ENCODE measurements around the gene ZNF546.
"Not testable (repeated sequence)": the region's sequence is repeated elsewhere in the genome, so short reads cannot be mapped to it uniquely, and the experiment has no call there.

Gene ZNF546

DNA sequence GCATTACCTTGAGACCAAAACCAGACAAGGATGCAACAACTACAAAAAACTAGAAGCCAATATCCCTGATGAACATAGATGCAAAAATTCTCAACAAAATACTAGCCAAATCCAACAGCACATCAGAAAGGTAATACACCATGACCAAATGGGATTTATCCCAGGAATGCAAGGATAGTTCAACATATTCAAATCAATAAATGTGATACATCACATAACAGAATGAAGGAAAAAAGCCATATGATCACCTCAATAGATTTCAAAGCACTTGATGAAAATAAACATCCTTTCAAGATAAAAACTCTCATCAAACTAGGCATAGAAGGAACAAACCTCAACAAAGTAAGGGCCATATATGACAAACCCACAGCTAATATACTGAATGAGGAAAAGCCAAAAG is 10.2 kb upstream of the ZNF546 start:
- no peak for DNase-seq (ENCODE audit: low read depth)

DNA sequence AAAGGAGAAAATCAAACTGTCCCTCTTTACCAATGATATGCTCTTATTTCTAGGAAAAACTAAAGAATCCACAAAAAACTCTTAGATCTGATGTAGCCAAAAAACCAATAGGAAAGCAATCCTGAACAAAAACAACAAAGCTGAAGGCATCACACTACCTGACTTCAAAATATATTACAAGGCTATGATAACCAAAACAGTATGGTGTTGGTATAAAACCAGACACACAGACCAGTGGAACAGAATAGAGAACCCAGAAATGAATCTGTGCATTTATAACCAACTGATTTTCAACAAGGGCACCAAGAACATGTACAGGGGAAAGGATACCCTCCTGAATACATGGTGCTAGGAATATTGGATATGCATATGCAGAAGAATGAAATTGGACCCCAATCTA is 9.7 kb upstream of the ZNF546 start:
- DNase-seq (ENCODE audit: low read depth) = no peak

DNA sequence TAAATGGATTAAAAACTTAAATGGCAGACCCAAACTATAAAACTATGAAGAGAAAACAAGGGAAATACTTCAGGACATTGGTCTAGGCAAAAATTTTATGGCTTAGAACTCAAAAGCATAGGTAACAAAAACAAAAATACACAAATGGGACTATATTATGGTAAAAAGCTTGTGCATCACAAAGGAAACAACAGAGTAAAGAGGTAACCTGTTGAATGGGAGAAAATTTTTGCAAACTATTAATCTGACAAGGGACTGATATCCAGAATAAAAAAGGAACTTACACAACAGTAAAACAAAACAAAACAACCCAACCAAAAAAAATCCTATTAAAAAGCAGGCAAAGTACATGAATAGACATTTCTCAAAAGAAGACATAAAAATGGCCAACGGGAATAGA is 9.3 kb upstream of the ZNF546 start:
- no peak for DNase-seq (ENCODE audit: low read depth)

DNA sequence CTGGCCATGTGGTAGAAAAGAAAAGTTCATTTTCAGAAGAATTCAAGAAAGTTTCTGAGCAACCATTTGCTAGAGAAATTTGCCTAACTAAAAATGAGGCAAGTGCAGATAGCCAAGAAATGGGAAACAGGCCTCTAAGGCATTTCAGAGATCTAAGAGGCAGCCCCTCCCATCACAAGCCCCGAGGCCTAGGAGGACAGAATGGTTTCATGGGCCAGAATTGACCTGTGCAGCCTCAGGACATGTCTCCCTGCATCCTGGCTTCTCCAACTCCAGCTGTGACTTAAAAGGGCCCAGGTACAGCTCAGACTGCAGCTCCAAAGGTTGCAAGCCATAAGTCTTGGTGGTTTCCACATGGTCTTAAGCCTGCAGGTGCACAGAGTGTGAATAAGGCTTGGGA is 3.3 kb upstream of the ZNF546 start:
- no peak for DNase-seq (ENCODE audit: low read depth)

DNA sequence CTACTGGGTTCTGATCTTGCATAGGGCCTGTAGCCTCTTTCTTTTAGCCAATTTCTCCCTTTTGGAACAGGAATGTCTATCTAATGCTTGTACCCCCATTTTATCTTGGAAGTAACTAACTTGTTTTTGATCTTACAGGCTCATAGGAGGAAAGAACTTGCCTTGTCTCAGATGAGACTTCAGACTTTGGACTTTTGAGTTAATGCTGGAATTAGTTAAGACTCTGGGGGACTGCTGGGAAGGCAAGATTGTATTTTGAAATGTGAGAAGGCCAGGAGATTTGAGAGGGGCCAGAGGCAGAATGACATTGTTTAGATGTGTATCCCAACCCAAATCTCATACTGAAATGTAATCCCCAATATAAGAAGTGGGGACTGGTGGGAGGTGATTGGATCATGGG is 2.5 kb upstream of the ZNF546 start:
- DNase-seq (ENCODE audit: low read depth) = no peak

DNA sequence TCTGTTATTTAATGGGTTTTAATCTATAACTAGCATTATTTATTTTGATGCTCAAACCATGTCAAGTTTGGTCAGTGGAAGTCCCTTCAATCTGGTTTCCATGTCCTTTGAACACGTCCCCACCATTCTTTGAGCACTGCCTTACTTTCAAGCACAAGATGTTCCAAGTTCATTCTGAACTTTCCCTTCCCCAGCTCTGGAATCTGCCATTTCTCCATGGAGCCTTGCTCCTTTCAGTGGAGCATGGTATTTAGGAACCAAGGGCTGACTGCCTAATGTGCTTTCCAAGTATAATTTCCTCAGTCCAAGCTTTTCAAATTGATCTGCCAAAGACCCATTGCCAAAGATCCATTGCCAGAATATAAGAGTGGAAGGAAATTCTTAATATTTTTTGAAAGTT is 1.1 kb upstream of the ZNF546 start:
- no peak for DNase-seq (ENCODE audit: low read depth)

- DNase-seq (ENCODE audit: low read depth) = peak; percentile 4
Measured at GRCh38 chr19:39996218-39996810, 546 bp upstream of the ZNF546 start.

DNA sequence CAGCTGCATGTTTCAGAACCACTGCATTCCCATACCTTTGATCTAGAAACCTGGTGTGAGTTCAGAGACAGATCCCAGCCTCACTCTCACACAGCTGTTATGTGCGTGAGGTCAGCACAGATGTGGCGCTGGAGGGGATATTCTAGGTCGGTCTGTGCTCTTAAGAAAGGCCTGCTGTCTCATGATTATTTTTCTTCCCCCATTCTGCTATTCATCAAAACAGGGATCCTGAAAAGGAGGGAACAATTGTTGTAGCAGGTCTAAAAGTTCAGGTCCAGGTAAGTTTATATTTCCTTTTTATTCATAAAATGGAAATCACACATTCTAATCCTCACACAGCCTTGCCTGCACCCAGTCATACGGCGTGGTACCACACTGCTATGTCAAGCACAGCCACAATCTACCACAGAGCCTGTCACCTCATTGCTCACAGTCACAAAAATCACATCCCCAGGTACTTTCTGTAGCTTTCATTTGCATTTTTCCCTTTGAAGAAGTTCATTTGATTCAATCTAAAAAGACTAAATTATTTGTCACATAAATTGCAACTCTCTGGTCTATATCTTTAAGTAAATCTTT is 867 bp downstream of the ZNF546 start:
- no peak for DNase-seq (ENCODE audit: low read depth)

GRCh38 chr19:39998501-39998900 is 1.6 kb downstream of the ZNF546 start:
- DNase-seq (ENCODE audit: low read depth) = no peak

DNA sequence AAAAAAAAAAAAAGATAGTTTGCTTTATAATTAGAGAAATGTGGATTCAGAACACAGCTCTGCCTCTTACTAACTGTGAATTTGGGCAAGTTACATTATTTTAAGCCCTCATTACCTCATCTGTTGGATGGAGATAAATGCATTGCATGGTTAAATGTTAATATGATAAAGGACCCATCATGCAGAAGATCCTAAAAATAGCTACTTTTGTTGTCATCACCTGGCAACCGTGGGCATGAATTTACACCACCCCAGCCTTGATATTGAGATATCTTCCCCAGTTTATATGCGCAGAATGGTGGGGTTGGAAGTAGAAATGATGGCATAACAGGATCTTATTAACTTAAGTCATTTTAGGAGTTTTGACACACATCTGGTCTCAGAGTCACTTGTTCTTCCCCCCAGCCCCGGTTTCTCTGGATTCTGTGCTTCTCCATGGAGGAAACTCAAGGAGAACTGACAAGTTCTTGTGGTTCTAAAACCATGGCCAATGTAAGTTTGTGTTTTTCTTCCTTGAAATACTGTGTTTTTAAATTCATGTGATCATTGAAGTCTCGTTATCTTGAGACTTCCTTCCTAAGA is 8.9 kb downstream of the ZNF546 start:
- DNase-seq (ENCODE audit: low read depth) = no peak

- DNase-seq (ENCODE audit: low read depth) = no peak
Measured at GRCh38 chr19:40006273-40006691, 9.4 kb downstream of the ZNF546 start.

GRCh38 chr19:40009674-40010073 is 12.8 kb downstream of the ZNF546 start:
- no peak for DNase-seq (ENCODE audit: low read depth)

DNA sequence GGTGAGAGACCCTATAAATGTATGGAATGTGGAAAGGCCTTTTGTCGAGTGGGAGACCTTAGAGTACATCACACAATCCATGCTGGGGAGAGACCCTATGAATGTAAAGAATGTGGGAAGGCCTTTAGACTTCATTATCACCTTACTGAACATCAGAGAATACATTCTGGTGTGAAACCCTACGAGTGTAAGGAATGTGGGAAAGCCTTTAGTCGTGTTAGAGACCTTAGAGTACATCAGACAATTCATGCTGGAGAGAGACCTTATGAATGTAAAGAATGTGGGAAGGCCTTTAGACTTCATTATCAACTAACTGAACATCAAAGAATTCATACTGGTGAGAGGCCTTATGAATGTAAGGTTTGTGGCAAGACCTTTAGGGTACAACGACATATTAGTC is 17.1 kb downstream of the ZNF546 start:
- DNase-seq (ENCODE audit: low read depth) = no peak

GRCh38 chr19:40023969-40024368 is 27.1 kb downstream of the ZNF546 start:
- DNase-seq (ENCODE audit: low read depth) = no peak

DNA sequence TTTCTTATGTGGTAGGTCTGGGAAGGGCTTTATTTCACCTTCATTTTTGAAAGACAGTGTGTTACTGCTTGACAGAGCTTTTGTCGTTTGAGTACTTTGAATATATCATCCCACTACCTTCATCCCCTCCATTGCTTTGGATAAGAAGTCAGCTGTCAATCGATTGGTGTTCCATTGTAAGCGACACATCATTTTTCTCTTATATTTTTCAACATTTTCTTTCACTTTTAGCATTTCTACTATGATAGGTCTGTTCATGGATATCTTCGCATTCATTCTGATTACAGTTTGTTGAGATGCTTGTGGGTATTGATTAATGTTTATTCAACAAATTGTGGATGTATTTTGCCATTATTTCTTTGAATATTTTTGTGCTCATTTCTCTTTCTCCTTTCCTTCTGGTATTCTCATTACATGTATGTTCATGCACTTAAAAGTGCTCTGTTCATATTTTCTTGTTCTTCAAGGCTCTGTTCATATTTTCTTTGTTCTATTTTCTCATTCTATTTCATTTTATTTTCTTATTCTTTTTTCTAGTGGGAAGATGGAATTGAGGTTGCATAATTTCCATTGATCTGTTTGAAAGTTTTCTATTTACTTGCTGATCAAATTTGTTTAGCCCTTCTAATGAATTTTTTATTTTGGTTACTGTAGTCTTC is 29.2 kb downstream of the ZNF546 start:
- no peak for DNase-seq (ENCODE audit: low read depth)

GRCh38 chr19:40026597-40026970 is 29.7 kb downstream of the ZNF546 start:
- no peak for DNase-seq (ENCODE audit: low read depth)

GRCh38 chr19:40033989-40034560 is 37.2 kb downstream of the ZNF546 start:
- no peak for DNase-seq (ENCODE audit: low read depth)

- no peak for DNase-seq (ENCODE audit: low read depth)
Measured at GRCh38 chr19:40035996-40036395, 39.1 kb downstream of the ZNF546 start.

DNA sequence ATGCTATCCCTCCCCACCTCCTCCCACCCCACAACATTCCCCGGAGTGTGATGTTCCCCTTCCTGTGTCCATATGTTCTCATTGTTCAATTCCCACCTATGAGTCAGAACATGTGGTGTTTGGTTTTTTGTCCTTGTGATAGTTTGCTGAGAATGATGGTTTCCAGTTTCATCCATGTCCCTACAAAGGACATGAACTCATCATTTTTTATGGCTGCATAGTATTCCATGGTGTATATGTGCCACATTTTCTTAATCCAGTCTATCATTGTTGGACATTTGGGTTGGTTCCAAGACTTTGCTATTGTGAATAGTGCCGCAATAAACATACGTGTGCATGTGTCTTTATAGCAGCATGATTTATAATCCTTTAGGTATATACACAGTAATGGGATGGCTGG is 41.2 kb downstream of the ZNF546 start:
- DNase-seq (ENCODE audit: low read depth) = not testable (repeated sequence)

- not testable (repeated sequence) for DNase-seq (ENCODE audit: low read depth)
Measured at GRCh38 chr19:40041718-40042117, 44.9 kb downstream of the ZNF546 start.

DNA sequence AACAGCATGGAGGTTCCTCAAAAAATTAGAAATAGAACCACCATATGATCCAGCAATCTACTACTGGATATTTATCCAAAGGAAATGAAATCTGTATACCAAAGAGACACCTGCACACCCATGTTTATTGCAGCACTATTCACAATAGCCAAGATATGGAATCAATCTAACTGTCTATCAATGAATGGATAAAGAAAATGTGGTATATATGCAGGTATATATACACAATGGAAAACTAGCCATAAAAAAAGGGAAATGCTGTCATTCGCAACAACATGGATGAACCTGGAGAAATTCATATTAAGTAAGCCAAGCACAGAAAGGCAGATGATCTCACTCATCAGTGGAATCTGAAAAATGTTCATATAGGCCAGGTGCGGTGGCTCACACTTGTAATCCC is 56.6 kb downstream of the ZNF546 start:
- no peak for DNase-seq (ENCODE audit: low read depth)

DNA sequence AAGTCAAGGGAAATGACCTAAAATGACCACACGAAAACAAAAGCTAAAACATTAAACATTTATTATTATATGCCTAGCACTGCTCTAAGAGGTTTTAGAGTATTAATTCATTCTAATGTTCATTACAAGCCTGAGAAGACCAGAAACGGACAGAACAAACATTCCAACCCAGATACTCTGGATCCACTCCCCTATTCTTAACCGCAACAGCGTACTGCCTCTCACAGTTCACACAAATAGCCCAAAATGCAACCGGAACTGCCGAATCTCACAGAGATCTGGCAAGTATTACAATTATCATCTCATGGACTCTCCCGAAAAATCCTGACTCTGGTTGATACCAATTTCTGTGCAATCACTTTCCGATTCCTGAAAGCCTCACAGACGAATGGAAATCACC is 57.8 kb downstream of the ZNF546 start:
- no peak for DNase-seq (ENCODE audit: low read depth)

- DNase-seq (ENCODE audit: low read depth) = no peak
Measured at GRCh38 chr19:40055049-40055448, 58.2 kb downstream of the ZNF546 start.
